Sigmoid colon (tissue), 7 donors: ENCODE results near the gene RPS27L. TPM values are rescaled to one million over a fixed set of nuclear protein-coding genes. Genes with fewer than 3 reads are reported as not detected.
A peak's percentile ranks its signal among the peaks of the same experiment; 100 is the strongest.

Experiments
- DNase-seq: peaks from one replicate; pipeline ENCODE4 v3.0.0-alpha.2; 2019
- H3K27ac ChIP-seq, 4 donors: fragments of 200-600 bp; sonication (generic); one replicate each; pipeline ENCODE4 v1.5.1; 2016 to 2019; ENCODE audit warnings: mild to moderate bottlenecking in 1 of 4
- H3K27me3 ChIP-seq, 3 donors: fragments of 200-600 bp; sonication (generic); one replicate each; pipeline ENCODE4 v1.5.1; 2019; ENCODE audit warnings: mild to moderate bottlenecking in 1 of 3
- H3K36me3 ChIP-seq, 4 donors: fragments of 200-600 bp; sonication (generic); one replicate each; pipeline ENCODE4 v1.5.1; 2016 to 2019
- H3K4me1 ChIP-seq, 4 donors: fragments of 200-600 bp; sonication (generic); one replicate each; pipeline ENCODE4 v1.5.1; 2017 to 2019
- H3K4me3 ChIP-seq, 4 donors: fragments of 200-600 bp; sonication (generic); one replicate each; pipeline ENCODE4 v1.5.1; 2017 to 2019; ENCODE audit warnings: mild to moderate bottlenecking in 2 of 4, moderate library complexity in 1 of 4
- H3K9me3 ChIP-seq, 4 donors: fragments of 200-600 bp in 3 of 4; sonication (generic) in 3 of 4; one replicate each; pipeline versions ENCODE4 v1.5.1 to v1.6.1; 2013 to 2019
- CTCF ChIP-seq, 4 experiments: fragments of 450-650 bp in 3 of 4; fragments of 200-600 bp in 1 of 4; IDR thresholded peaks; one replicate each; pipeline ENCODE4 v1.5.1; 2016 to 2019; ENCODE audit warnings: antibody characterized with exemption in 4 of 4, mild to moderate bottlenecking in 3 of 4, moderate library complexity in 2 of 4
- EP300 ChIP-seq, 4 donors: sonication (generic); formaldehyde crosslinking; IDR thresholded peaks; one replicate each; pipeline ENCODE4 v1.6.1; 2017; ENCODE audit warnings: antibody characterized with exemption in 4 of 4
- POLR2A ChIP-seq, 2 donors: fragments of 450-650 bp; IDR thresholded peaks; one replicate each; pipeline ENCODE4 v1.6.1; 2016; ENCODE audit warnings: antibody characterized with exemption in 2 of 2, mild to moderate bottlenecking in 2 of 2, moderate library complexity in 2 of 2
- POLR2AphosphoS5 ChIP-seq, 4 donors: sonication (generic); formaldehyde crosslinking; IDR thresholded peaks; one replicate each; pipeline ENCODE4 v1.6.1; 2017; ENCODE audit warnings: antibody characterized with exemption in 4 of 4
- WGBS, 2 donors: extraction: QIAGEN DNeasy Blood & Tissue Kit; methylation state at CpG; one replicate each; pipeline ENCODE4 v1.1.7; 2013; 5-methylcytosine and 5-hydroxymethylcytosine counted together
- intact Hi-C: fragments of 100-400 bp; cut with DNase I; formaldehyde crosslinking; loops from one replicate; pipeline ENCODE4 v1.15.1; 2023
- polyA plus RNA-seq, 3 donors: library from polyadenylated mRNA; stranded (reverse); fragments of 200-250 nt; gene quantifications; one replicate each; pipeline ENCODE4 v1.2.3, GENCODE V29; 2013
- total RNA-seq, 4 donors: library from RNA; depleted of rRNA; stranded (reverse); fragments of >200 nt; gene quantifications; one replicate each; pipeline ENCODE4 v1.1.0, GENCODE V29; 2016
- donor health status: healthy with polysubstance abuse.
- donor health status: Bipolar disorder and iron deficiency.
- donor health status: healthy.

RPS27L gene
- total and polyA plus RNA-seq, 7 donors: 63.3 to 417 (median 194) TPM

GRCh38 chr15:63156086-63156710, 1.1 kb downstream of the RPS27L start:
- WGBS, 2 donors: 2 to 8% methylated on average over 10 of the region's 10 CpGs
- intact Hi-C loops: loop anchor here (2.0 kb wide), 2 partner anchors 35 to 247 kb away; partner anchors contain the start of gene LACTB

DNA sequence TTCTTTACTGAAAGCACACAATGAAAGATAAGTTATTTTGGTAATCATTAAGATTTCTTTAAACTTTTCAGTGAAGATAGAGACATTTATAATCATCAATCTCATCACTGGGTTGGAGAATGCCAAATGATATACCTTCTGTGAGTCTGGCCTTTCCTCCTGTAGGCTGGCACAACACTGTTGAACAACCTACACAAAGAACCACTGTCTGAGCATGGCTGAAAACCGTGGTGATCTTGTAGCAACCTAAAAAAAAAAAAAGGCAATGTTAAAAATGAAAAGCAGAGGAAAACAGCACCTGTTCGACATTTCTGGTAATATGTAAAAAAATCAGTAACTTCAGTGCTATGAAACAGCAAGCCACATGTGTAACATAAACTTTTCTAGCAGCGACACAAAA, 1.8 kb downstream of the RPS27L start:
- TF ChIP-seq POLR2AphosphoS5 (IDR thresholded peaks at IDR 0.05) (no peak), EP300 (IDR thresholded peaks at IDR 0.05) (no peak), CTCF (IDR thresholded peaks at IDR 0.05) (no peak), POLR2A (IDR thresholded peaks at IDR 0.05) (no peak)
- H3K27ac ChIP-seq: peak overlapping the region in 1 of 4 donors; percentile 97
- whole genome bisulfite sequencing, 2 donors: 54 to 70% methylated on average over 3 of the region's 3 CpGs
- no peak for DNase-seq
- peaks cover 4 to 47% (median 6%) of the 10 kb centered on the region in 4 donors for H3K36me3 ChIP-seq
- peak overlapping the region in 2 of 4 donors; percentile 78 to 93 for H3K4me3 ChIP-seq
- intact Hi-C loops: no loop called here
- no peaks in the 10 kb centered on the region for H3K27me3 ChIP-seq
- peaks cover 0 to 22% (median 18%) of the 10 kb centered on the region in 4 donors for H3K4me1 ChIP-seq
- H3K9me3 ChIP-seq: no peaks in the 10 kb centered on the region

More at GRCh38 chr15:63156086-63156710, 1.1 kb downstream of the RPS27L start:
- Histone ChIP-seq H3K4me1 (peaks cover 0 to 22% (median 18%) of the 10 kb centered on the region in 4 donors), H3K27ac (peak overlapping the region; percentile 93 to 99 (median 97)), H3K27me3 (no peaks in the 10 kb centered on the region), H3K9me3 (no peaks in the 10 kb centered on the region), H3K4me3 (peak overlapping the region; percentile 78 to 93 (median 89)), H3K36me3 (peaks cover 4 to 41% (median 6%) of the 10 kb centered on the region in 4 donors)
- no peak for DNase-seq
- TF ChIP-seq POLR2A (IDR thresholded peaks at IDR 0.05) (no peak), POLR2AphosphoS5 (IDR thresholded peaks at IDR 0.05) (no peak), EP300 (IDR thresholded peaks at IDR 0.05) (no peak), CTCF (IDR thresholded peaks at IDR 0.05) (no peak)

DNA sequence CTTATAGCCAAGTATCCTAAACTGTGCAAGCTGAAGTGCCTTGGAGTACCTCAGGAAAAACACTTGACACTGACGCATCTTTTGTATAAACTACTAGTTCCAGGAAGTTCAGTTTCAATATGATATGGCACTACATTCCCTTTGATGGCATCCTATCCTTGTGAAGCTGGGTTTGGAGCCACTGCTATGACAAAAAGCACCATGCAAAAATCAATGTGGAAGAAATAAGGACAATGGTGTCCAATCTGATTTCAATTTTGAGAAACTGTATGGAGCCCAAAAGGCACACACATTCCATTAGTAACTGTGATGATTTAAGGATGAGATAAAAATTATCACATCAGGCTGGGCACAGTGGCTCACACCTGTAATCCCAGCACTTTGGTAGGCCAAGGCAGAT, 5.6 kb downstream of the RPS27L start:
- TF ChIP-seq CTCF (IDR thresholded peaks at IDR 0.05) (no peak), POLR2A (IDR thresholded peaks at IDR 0.05) (no peak), EP300 (IDR thresholded peaks at IDR 0.05) (no peak), POLR2AphosphoS5 (IDR thresholded peaks at IDR 0.05) (no peak)
- intact Hi-C loops: no loop called here
- Histone ChIP-seq H3K4me1 (peaks cover 0 to 22% (median 16%) of the 10 kb centered on the region in 4 donors), H3K36me3 (peaks cover 4 to 72% (median 8%) of the 10 kb centered on the region in 4 donors), H3K4me3 (no peak overlapping the region), H3K27me3 (no peaks in the 10 kb centered on the region), H3K9me3 (no peaks in the 10 kb centered on the region), H3K27ac (no peak overlapping the region)
- DNase-seq: no peak
- 84 to 85% methylated on average over 1 of the region's 1 CpG for WGBS, 2 donors

GRCh38 chr15:63146684-63147083, 10.6 kb downstream of the RPS27L start:
- no peak overlapping the region for H3K4me3 ChIP-seq
- peaks cover 0 to 37% (median 7%) of the 10 kb centered on the region in 4 donors for H3K36me3 ChIP-seq
- no peaks in the 10 kb centered on the region for H3K4me1 ChIP-seq
- no peaks in the 10 kb centered on the region for H3K9me3 ChIP-seq
- intact Hi-C loops: no loop called here
- no peak for TF ChIP-seq POLR2A (IDR thresholded peaks at IDR 0.05)
- no peak overlapping the region for H3K27ac ChIP-seq
- DNase-seq: no peak
- 79 to 90% methylated on average over 3 of the region's 3 CpGs for WGBS, 2 donors
- H3K27me3 ChIP-seq: no peaks in the 10 kb centered on the region

- TF ChIP-seq POLR2A (IDR thresholded peaks at IDR 0.05) (no peak), POLR2AphosphoS5 (IDR thresholded peaks at IDR 0.05) (no peak)
- Histone ChIP-seq H3K9me3 (no peaks in the 10 kb centered on the region), H3K36me3 (peaks cover 0 to 33% (median 6%) of the 10 kb centered on the region in 4 donors), H3K4me1 (no peaks in the 10 kb centered on the region), H3K27me3 (no peaks in the 10 kb centered on the region), H3K4me3 (no peak overlapping the region), H3K27ac (no peak overlapping the region)
- no peak for DNase-seq
- 93 to 96% methylated on average over 2 of the region's 2 CpGs for WGBS, 2 donors
- intact Hi-C loops: no loop called here
These were observed 11.9 kb downstream of the RPS27L start for GRCh38 chr15:63145426-63145825.
